HepG2 (cell line): ENCODE data around the gene XK. TPM values are rescaled to one million over a fixed set of nuclear protein-coding genes. Genes with fewer than 3 reads are reported as not detected.

Experiments
- ATAC-seq: fragments of 200-7000 bp; cut with Tn5 transposase; 3 replicates; pipeline ENCODE4 v1.9.1; 2020; ENCODE audit warnings: mild to moderate bottlenecking, moderate library complexity
- BruUV-seq: library from RNA; stranded (reverse); fragments of 400-500 nt; replicated peaks from 2 replicates; lab custom pipeline; 2021; lab: Mats Ljungman, UMichigan
- CTCF ChIA-PET: fragments of 300-600 bp; formaldehyde crosslinking; extraction: SDS; loops from one replicate; lab custom pipeline; 2021; ENCODE audit warnings: low total read pairs, inconsistent platforms, low intra/inter-chr PET ratio; lab: Yijun Ruan, JAX
- POLR2A ChIA-PET: fragments of 350-600 bp; sonication (Branson Sonifier 250); formaldehyde crosslinking; loops from one replicate; lab custom pipeline; 2020; ENCODE audit warnings: antibody characterized with exemption, inconsistent platforms; lab: Yijun Ruan, JAX
- DNase-seq: peaks from one replicate; pipeline ENCODE4 v3.0.0-alpha.2; 2015; ENCODE audit warnings: low spot score
- FAIRE-seq: peaks from 3 replicates; lab custom pipeline; 2011; peaks lifted over from hg19 to GRCh38; lab: Jason Lieb, UNC
- H2AFZ ChIP-seq: one replicate; pipeline ENCODE4 v1.6.1; 2011; ENCODE audit warnings: low read length, inconsistent platforms
- H3K27ac ChIP-seq: fragments of 300-600 bp; 3 replicates; pipeline ENCODE4 v1.8.0; 2011; ENCODE audit warnings: mixed run types, mild to moderate bottlenecking, mixed read lengths, low read length, inconsistent platforms; ENCODE audit not compliant: insufficient read depth; ENCODE audit errors: extremely low read length
- H3K27me3 ChIP-seq, 2 experiments: fragments of 200-600 bp in 1 of 2; 2 replicates in 1 of 2; 3 replicates in 1 of 2; pipeline versions ENCODE4 v1.6.0 to v1.8.0; 2011; ENCODE audit warnings: low read length in 2 of 2, mild to moderate bottlenecking in 2 of 2, moderate library complexity in 2 of 2, inconsistent platforms in 1 of 2; ENCODE audit not compliant: insufficient read depth in 2 of 2, control insufficient read depth in 1 of 2
- H3K36me3 ChIP-seq, 2 experiments: fragments of 200-600 bp in 1 of 2; replicated peaks in 1 of 2; 2 replicates in 1 of 2; 3 replicates in 1 of 2; pipeline versions ENCODE4 v1.5.1 to v1.8.0; 2011; ENCODE audit warnings: low read length in 2 of 2, inconsistent platforms in 1 of 2; ENCODE audit not compliant: insufficient read depth in 2 of 2, control insufficient read depth in 1 of 2
- H3K4me1 ChIP-seq: 2 replicates; pipeline ENCODE4 v1.5.1; 2012; ENCODE audit warnings: low read length, inconsistent platforms; ENCODE audit not compliant: insufficient read depth
- H3K4me2 ChIP-seq: 2 replicates; pipeline ENCODE4 v1.6.0; 2011; ENCODE audit warnings: low read depth, low read length, inconsistent platforms
- H3K4me3 ChIP-seq, 3 experiments: fragments of 200-600 bp in 1 of 3; sonication (generic), shearing (Covaris generic) in 1 of 3; replicated peaks in 1 of 3; 2 replicates each; pipeline ENCODE4 v1.5.1; 2011 to 2016; ENCODE audit warnings: low read length in 3 of 3, inconsistent platforms in 2 of 3, low read depth in 2 of 3, mild to moderate bottlenecking in 2 of 3, control low read depth in 1 of 3, mixed read lengths in 1 of 3; ENCODE audit not compliant: insufficient read depth in 1 of 3
- H3K79me2 ChIP-seq: one replicate; pipeline ENCODE4 v1.6.1; 2011; ENCODE audit warnings: low read length, inconsistent platforms; ENCODE audit not compliant: insufficient read depth
- H3K9ac ChIP-seq: 2 replicates; pipeline ENCODE4 v1.6.0; 2011; ENCODE audit warnings: mild to moderate bottlenecking, low read depth, low read length, inconsistent platforms; ENCODE audit not compliant: insufficient read depth
- H3K9me3 ChIP-seq: 2 replicates; pipeline ENCODE4 v1.5.1; 2012; ENCODE audit warnings: mild to moderate bottlenecking, low read length
- H4K20me1 ChIP-seq: 2 replicates; pipeline ENCODE4 v1.6.0; 2011; ENCODE audit warnings: inconsistent platforms, mild to moderate bottlenecking, low read length, moderate library complexity; ENCODE audit not compliant: insufficient read depth
- AGO1 ChIP-seq: fragments of 200-400 bp; formaldehyde crosslinking; IDR thresholded peaks from 2 replicates; pipeline ENCODE4 v1.6.1; 2017; ENCODE audit warnings: mild to moderate bottlenecking, low read depth, low read length, moderate library complexity; ENCODE audit not compliant: poor library complexity, severe bottlenecking
- AKAP8 ChIP-seq: sonication (generic); formaldehyde crosslinking; IDR thresholded peaks from 2 replicates; pipeline ENCODE4 v1.5.1; 2020; ENCODE audit warnings: mild to moderate bottlenecking, missing genetic modification reagents
- HCFC1 ChIP-seq: fragments of 150-350 bp; IDR thresholded peaks from 2 replicates; pipeline ENCODE4 v1.6.1; 2014; ENCODE audit warnings: low read depth, low read length
- HNRNPL ChIP-seq: fragments of 200-400 bp; formaldehyde crosslinking; IDR thresholded peaks from 2 replicates; pipeline ENCODE4 v1.6.1; 2017; ENCODE audit warnings: mild to moderate bottlenecking, low read depth, low read length
- JDP2 ChIP-seq: sonication (generic); formaldehyde crosslinking; IDR thresholded peaks from 2 replicates; pipeline ENCODE4 v1.8.1; 2022; ENCODE audit warnings: missing genetic modification reagents, borderline replicate concordance
- MIXL1 ChIP-seq: IDR thresholded peaks from 2 replicates; pipeline ENCODE4 v1.6.1; 2016
- TCF7L2 ChIP-seq: IDR thresholded peaks from 2 replicates; pipeline ENCODE4 v1.6.1; 2011; ENCODE audit warnings: mild to moderate bottlenecking, low read depth, low read length, moderate library complexity
- ZFP36 ChIP-seq: fragments of 150-350 bp; IDR thresholded peaks from 2 replicates; pipeline ENCODE4 v1.6.1; 2018; ENCODE audit warnings: borderline replicate concordance, low read length, low read depth; ENCODE audit not compliant: partially characterized antibody
- ZKSCAN5 ChIP-seq: sonication (generic); formaldehyde crosslinking; IDR thresholded peaks from 2 replicates; pipeline ENCODE4 v1.5.1; 2020; ENCODE audit warnings: mild to moderate bottlenecking, missing genetic modification reagents
- ZNF326 ChIP-seq: sonication (generic); formaldehyde crosslinking; IDR thresholded peaks from 2 replicates; pipeline ENCODE4 v1.4.0; 2020; ENCODE audit warnings: missing genetic modification reagents, borderline replicate concordance
- ZNF350 ChIP-seq: sonication (generic); formaldehyde crosslinking; IDR thresholded peaks from 2 replicates; pipeline ENCODE4 v1.4.0; 2020; ENCODE audit warnings: mild to moderate bottlenecking, low read depth, missing genetic modification reagents, borderline replicate concordance
- ZNF558 ChIP-seq: sonication (generic); formaldehyde crosslinking; IDR thresholded peaks from 2 replicates; pipeline ENCODE4 v1.9.0; 2022; ENCODE audit warnings: mild to moderate bottlenecking, missing genetic modification reagents, borderline replicate concordance
- ZNF776 ChIP-seq: sonication (generic); formaldehyde crosslinking; IDR thresholded peaks from 2 replicates; pipeline ENCODE4 v1.4.0; 2020; ENCODE audit warnings: mild to moderate bottlenecking, missing genetic modification reagents
- in situ Hi-C: cut with HindIII; loops from 2 replicates; pipeline ENCODE4 v1.10.0; 2017; ENCODE audit warnings: low pct_unique_long_range_greater_than_20kb; ENCODE audit not compliant: extremely low pct_ligation_motif_present
- intact Hi-C: fragments of 100-400 bp; cut with micrococcal nuclease; formaldehyde crosslinking; loops from one replicate; pipeline ENCODE4 v1.10.0; 2022; ENCODE audit not compliant: unreplicated experiment
- polyA plus RNA-seq, 8 experiments: library from polyadenylated mRNA; depleted of rRNA in 3 of 8; stranded (reverse) in 7 of 8; unstranded in 1 of 8; fragments of >200 nt; fragmentation: Illumina TruSeq in 4 of 8; extraction: Trizol in 4 of 8; gene quantifications; 2 replicates each; pipeline versions ENCODE4 v1.2.1 to v1.2.3, GENCODE V29; 2011 to 2016; ENCODE audit warnings: low read depth in 4 of 8, missing spikeins in 1 of 8, mixed read lengths in 1 of 8; ENCODE audit not compliant: insufficient read depth in 1 of 8
- total RNA-seq, 5 experiments: library from RNA; depleted of rRNA; stranded (reverse); fragments of >200 nt; fragmentation: Illumina TruSeq; extraction: Trizol; gene quantifications; 2 replicates each; pipeline ENCODE4 v1.2.3, GENCODE V29; 2016; ENCODE audit warnings: low read depth in 1 of 5
- TF ChIP-seq, protein P1 (sequence below): sonication (generic); formaldehyde crosslinking; IDR thresholded peaks from 2 replicates; pipeline ENCODE4 v1.5.0; 2020; ENCODE audit warnings: missing genetic modification reagents
- TF ChIP-seq, protein P2 (sequence below): sonication (generic); formaldehyde crosslinking; IDR thresholded peaks from 2 replicates; pipeline ENCODE4 v1.5.0; 2020; ENCODE audit warnings: missing genetic modification reagents

The XK gene
- total and polyA plus RNA-seq, 2 of the 13 experiments (the other 11 are each of a cell fraction or from before 2014, with no cell fraction given): not detected

DNA sequence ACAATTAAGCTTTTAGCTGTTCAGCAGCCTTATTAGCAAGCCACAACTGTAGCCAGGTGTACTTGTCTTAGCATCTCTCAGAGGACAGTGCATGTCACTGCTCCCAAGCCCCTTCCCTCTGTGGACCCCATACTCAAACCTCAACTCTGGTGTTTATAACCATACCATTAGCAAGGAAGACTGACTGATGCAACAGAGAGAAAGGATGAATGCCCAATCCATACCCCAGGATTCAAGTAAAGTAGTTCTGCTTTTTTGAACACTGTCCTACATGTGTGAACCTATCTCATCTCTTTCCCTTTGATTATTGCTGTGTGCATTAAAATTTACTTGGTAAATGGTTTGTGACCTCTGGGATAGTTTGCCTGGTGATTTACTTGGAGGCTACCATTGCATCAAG, 71.5 kb downstream of the XK start:
- no peaks in the 10 kb centered on the region for H3K27me3 ChIP-seq
- FAIRE-seq: no peak
- no peak for DNase-seq
- no peak overlapping the region for H2AFZ ChIP-seq
- no peaks in the 10 kb centered on the region for H3K4me1 ChIP-seq
- intact Hi-C loops (no loop called here), in situ Hi-C loops (no loop called here)
- no peak overlapping the region for H3K27ac ChIP-seq
- H3K36me3 ChIP-seq: no peaks in the 10 kb centered on the region
- ATAC-seq: no peak
- no peak for TF ChIP-seq ZNF326
- TF ChIP-seq, protein P1, sequence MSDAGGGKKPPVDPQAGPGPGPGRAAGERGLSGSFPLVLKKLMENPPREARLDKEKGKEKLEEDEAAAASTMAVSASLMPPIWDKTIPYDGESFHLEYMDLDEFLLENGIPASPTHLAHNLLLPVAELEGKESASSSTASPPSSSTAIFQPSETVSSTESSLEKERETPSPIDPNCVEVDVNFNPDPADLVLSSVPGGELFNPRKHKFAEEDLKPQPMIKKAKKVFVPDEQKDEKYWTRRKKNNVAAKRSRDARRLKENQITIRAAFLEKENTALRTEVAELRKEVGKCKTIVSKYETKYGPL (CRISPR knock-in tag): no peak
- TF ChIP-seq AKAP8: no peak
- no peak for TF ChIP-seq ZNF350
- TF ChIP-seq ZKSCAN5: no peak
- TF ChIP-seq HCFC1: no peak
- TF ChIP-seq MIXL1 (CRISPR knock-in tag): no peak
- no peak for TF ChIP-seq HNRNPL
- no peak for TF ChIP-seq JDP2
- TF ChIP-seq ZNF776 (CRISPR knock-in tag): no peak
- TF ChIP-seq, protein P2, sequence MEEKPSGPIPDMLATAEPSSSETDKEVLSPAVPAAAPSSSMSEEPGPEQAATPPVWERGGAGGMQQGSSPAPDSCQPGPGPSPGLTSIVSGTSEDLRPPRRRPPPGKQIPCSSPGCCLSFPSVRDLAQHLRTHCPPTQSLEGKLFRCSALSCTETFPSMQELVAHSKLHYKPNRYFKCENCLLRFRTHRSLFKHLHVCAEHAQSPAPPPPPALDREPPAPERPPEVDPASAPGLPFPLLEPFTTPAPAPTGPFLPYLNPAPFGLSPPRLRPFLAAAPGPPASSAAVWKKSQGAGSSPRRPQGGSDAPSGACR (CRISPR knock-in tag): no peak
- TF ChIP-seq ZNF558 (CRISPR knock-in tag): no peak
- TF ChIP-seq ZFP36: no peak
- TF ChIP-seq TCF7L2: no peak
- no peak for TF ChIP-seq AGO1
- ChIA-PET POLR2A (no interaction called here), CTCF (no interaction called here)
- no peaks in the 10 kb centered on the region for H3K9me3 ChIP-seq
- no peak overlapping the region for H3K4me3 ChIP-seq
- BruUV-seq: no TSS peak
- H3K9ac ChIP-seq: no peak overlapping the region
- H3K4me2 ChIP-seq: no peak overlapping the region
- H3K79me2 ChIP-seq: no peaks in the 10 kb centered on the region
- no peaks in the 10 kb centered on the region for H4K20me1 ChIP-seq
